ENCODE data around the gene ZNF774. TPM values are rescaled to one million over a fixed set of nuclear protein-coding genes. Genes with fewer than 3 reads are reported as not detected.
"Not testable (repeated sequence)": the region's sequence is repeated elsewhere in the genome, so short reads cannot be mapped to it uniquely, and the experiment has no call there.

Gene ZNF774
- total RNA-seq (2014; rRNA removed; shearing (Covaris generic)): 2.1 and 2.2 TPM in 2 replicates
- 0.96 and 2.8 TPM in 2 replicates for polyA plus RNA-seq (2015; cell fraction: cytosol; rRNA removed)
- polyA plus RNA-seq (2015; cell fraction: nucleus; rRNA removed): 1.6 and 2.8 TPM in 2 replicates

- DNase-seq (ENCODE audit: low read depth, low spot score): peak; percentile 95
- in situ Hi-C loops (cut with HindIII; ENCODE audit: low pct_unique_long_range_greater_than_20kb, low sequenced_read_pairs): no loop called here
Measured at GRCh38 chr15:90352107-90352893, at the start of gene ZNF774. TSS of gene ZNF774 (plus strand) at chr15:90352284. CDS start at chr15:90354661, 2,377 bp downstream.

DNA sequence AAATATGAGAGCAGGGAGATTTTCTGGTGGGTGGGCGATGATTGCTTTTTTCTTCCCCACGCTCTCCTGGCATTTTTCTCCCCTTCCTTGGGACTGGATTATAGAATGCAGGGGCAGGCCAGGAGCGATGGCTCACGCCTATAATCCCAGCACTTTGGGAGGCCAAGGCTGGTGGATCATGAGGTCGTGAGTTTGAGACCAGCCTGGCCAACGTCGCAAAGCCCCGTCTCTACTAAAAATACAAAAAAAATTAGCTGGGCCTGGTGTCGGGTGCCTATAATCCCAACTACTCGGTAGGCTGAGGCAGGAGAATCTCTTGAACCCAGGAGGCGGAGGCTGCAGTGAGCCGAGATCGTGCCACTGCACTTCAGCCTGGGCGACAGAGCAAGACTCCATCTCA lies 46.7 kb upstream of the ZNF774 start:
- in situ Hi-C loops (cut with HindIII; ENCODE audit: low pct_unique_long_range_greater_than_20kb, low sequenced_read_pairs); DNase-seq (ENCODE audit: low read depth, low spot score): not testable (repeated sequence)

- no peak for DNase-seq (ENCODE audit: low read depth, low spot score)
- in situ Hi-C loops (cut with HindIII; ENCODE audit: low pct_unique_long_range_greater_than_20kb, low sequenced_read_pairs): no loop called here
Measured at GRCh38 chr15:90305932-90306331, 46.2 kb upstream of the ZNF774 start.

DNA sequence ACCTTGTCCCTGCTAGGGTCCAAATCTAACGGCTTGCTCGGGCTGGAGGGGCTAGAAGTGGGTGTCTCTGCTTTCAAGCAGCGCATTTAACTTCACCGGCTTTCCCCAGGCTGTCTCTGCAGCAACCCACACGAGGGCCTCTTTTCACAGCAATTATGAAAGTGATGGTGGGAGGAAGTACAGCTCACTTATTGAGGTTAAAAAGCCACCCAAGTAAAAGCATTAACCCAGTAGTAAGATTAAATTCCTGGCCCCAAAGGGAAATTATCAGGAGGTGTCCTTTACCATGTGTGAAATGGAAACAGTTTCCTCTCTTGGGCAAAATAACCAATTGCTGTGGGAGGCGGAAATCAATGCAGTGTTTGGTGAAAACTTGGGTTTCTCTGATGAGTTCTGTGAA lies 45.5 kb upstream of the ZNF774 start:
- in situ Hi-C loops (cut with HindIII; ENCODE audit: low pct_unique_long_range_greater_than_20kb, low sequenced_read_pairs): no loop called here

DNA sequence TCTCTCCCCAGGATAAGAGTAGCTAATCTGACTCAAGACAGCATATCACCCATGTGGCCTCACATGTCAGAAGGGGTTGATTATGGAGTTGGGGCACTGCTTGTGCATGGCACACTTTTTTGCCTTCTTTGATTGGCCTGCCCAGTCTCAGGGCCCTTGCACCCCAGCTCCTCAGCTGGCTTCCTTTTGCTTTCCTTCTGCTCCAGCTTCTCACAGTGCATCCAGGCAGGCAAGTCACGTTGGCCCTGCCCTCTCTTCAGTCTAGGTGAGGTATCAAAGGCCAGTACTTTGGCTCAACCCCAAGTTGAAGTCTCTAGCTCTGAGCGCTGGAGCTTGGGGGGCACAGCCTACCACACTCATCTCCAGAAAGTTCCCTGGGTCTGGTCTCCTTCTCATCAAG lies 44.4 kb upstream of the ZNF774 start:
- in situ Hi-C loops (cut with HindIII; ENCODE audit: low pct_unique_long_range_greater_than_20kb, low sequenced_read_pairs): no loop called here
- DNase-seq (ENCODE audit: low read depth, low spot score): no peak

More for the DNA sequence above, 45.5 kb upstream of the ZNF774 start:
- no peak for DNase-seq (ENCODE audit: low read depth, low spot score)

DNA sequence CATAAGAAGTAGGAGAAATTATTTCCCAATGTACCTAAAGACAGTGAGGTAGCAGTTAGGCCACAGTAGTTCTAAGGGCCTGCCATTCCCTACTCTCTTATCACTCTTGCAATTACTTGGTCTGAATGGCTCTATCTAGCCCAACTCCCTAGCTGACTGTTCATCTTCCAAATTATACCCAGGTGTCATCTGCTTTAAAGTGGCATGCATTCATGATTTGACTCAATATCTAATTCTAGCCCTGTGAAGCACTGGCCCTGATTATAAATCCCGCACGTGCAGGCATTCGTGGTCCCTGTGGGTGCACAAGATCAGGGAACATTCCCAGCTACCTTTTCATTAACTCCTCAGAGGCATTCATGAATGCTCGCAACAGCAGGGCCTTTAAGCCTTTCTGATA lies 43.1 kb upstream of the ZNF774 start:
- DNase-seq (ENCODE audit: low read depth, low spot score): no peak
- in situ Hi-C loops (cut with HindIII; ENCODE audit: low pct_unique_long_range_greater_than_20kb, low sequenced_read_pairs): no loop called here

DNA sequence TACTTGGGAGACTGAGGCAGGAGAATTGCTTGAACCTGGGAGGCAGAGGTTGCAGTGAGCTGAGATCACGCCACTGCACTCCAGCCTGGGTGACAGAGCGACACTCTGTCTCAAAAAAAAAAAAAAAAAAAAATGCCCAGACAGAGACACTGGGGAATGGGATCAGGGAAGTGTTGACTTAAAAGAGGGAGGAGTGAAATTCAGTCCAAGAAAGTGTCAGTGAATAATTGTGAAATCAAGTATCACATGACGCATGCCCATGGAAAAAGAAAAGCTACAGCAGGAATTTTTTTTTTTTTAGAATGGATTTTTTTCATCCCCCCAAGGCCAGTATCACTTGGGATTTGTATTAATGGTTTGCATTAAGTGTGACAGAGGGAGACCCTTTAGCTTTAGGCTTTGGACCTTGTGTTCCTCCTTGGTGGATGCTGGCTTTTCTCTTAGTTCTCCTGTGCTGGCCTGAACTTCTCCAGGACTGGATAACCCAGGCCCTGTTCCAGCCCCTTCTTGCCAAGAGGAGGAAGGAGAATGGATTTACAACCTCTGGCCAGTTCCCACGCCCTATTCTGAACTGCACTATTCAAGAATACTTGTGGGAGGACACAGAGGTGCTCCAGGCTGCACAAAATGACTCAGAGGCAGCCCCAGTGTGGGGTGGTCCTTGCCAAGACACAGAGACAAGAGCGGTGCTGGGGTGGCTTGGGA lies 36.7 kb upstream of the ZNF774 start:
- DNase-seq (ENCODE audit: low read depth, low spot score): peak; percentile 33

DNA sequence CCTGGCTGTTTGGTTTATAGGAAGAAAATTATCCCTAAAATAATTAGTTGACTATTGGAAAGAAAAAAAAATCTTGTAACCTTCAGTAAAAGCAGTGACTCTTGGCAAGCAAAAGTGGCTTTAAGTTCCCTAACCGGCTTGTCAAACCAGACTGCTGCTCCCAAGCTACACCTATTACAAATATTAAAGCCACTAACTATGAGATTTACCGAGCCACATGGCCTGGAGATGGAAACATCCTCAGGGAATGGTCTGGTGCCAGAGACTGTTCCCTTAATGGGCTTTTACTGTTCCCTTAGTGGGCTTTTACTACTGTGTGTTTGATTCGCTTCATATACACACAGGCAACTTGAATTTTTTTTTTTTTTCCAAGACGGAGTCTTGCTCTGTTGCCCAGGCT lies 35.9 kb upstream of the ZNF774 start:
- no peak for DNase-seq (ENCODE audit: low read depth, low spot score)
- in situ Hi-C loops (cut with HindIII; ENCODE audit: low pct_unique_long_range_greater_than_20kb, low sequenced_read_pairs): no loop called here

More for the DNA sequence above, 36.7 kb upstream of the ZNF774 start:
- in situ Hi-C loops (cut with HindIII; ENCODE audit: low pct_unique_long_range_greater_than_20kb, low sequenced_read_pairs): no loop called here

DNA sequence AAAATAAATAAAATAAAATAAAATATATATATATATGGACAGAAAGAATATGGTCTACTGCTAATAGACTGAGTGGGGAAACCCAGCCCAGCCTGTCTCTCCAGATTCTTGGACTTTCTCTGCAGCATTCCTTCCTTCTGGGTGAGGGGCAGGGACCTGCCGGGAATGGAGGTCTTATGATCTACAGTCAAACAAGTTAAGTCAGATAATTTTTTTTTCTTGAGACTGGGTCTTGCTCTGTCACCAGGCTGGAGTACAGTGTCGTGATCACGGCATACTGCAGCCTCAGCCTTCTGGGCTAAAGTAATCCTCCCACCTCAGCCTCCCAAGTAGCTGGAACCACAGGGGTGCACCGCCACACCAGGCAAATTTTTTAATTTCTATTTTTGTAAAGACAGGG lies 33.5 kb upstream of the ZNF774 start:
- no peak for DNase-seq (ENCODE audit: low read depth, low spot score)
- in situ Hi-C loops (cut with HindIII; ENCODE audit: low pct_unique_long_range_greater_than_20kb, low sequenced_read_pairs): no loop called here

DNA sequence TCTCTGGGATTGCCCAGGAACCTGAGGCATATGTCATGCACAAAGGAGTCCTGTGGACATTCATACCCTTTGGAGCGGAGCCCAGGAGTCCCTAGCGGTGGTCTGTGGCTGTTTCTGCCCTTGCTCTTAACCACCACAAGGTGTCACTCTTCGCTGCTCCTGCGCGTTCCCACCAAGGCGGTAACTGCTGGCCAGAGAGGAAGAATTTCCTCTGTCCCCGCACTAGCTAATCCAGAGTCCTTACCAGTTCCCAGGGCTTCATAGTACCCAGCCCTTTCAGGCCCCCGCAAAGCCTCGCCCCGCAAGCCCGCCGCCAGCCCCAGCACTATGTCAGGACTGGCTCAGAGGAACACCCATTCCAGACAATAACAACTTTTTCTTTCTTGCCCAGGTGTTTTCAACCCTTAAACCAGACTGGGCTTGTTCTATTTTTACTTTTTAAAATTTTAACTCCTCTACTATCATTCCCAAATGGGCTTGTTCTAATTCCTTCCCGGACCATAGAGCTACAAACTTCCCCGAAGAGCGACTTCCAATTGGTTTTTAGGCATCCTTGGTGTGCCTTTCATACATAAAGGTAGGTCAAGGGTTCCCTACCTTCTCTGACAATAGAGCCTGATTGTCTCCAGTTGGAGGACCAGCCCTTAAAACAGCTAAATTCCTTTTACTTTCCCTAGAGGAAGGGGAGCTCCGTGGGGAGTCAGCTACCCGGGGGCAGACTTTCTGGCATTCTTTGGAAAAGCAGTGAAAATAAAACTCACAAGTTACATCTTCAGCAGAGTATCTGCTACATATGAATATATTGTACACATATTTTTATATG lies 31.8 kb upstream of the ZNF774 start:
- peak; percentile 94 for DNase-seq (ENCODE audit: low read depth, low spot score)
- in situ Hi-C loops (cut with HindIII; ENCODE audit: low pct_unique_long_range_greater_than_20kb, low sequenced_read_pairs): no loop called here

DNA sequence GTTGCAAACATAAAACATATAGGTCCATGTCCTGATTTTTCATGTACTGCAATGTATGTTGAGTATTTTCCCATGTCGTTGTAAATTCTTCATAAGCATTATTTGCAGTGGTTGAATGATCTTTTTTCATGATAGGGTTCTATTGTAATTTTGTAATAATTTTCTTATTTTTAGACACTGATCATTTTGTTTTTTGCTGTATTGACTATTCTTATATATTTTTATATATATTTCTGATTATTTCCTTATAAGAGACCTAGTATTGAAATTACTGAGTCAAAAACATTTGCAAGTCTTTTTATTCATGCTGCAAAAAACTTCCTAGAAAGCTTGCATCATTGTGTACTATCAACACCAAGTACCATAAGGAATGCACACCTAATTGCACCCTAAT lies 31.2 kb upstream of the ZNF774 start:
- in situ Hi-C loops (cut with HindIII; ENCODE audit: low pct_unique_long_range_greater_than_20kb, low sequenced_read_pairs): no loop called here
- no peak for DNase-seq (ENCODE audit: low read depth, low spot score)

DNA sequence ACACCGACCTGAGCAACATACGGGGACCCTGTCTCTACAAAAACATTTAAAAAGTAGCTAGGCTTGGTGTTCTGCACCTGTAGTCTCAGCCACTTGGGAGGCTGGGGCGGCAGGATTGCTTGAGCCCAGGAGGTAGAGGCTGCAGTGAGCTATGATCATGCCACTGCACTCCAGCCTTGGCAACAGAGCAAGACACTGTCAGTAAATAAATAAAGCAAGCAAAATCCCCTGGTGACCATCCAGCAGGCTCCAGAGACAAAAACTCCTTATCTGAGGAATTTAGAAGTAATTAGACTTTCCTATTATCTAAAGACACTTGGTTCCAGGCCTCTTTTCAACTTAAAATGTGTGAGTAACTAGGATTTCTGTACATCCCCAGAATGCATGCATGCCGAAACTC lies 29.5 kb upstream of the ZNF774 start:
- in situ Hi-C loops (cut with HindIII; ENCODE audit: low pct_unique_long_range_greater_than_20kb, low sequenced_read_pairs): no loop called here
- no peak for DNase-seq (ENCODE audit: low read depth, low spot score)

DNA sequence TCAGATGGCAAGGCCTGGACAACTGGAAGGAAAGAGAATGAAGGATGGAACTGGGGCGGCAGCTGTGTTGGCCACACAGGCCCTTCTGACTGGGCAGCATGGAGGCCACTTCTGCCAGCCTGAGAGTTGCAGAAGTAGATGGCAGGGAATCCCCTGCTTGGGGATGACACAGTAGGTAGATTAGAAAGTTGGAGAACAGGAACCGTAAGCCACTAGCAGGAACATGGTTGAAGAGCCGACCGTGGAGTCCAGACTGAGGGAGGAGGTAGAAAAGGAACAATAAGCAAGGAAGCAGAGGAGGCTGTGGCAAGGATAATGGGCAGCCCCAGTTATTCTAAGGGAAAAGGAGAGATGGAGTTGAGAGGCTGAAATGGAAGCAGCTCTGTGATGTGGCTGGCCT lies 26.4 kb upstream of the ZNF774 start:
- in situ Hi-C loops (cut with HindIII; ENCODE audit: low pct_unique_long_range_greater_than_20kb, low sequenced_read_pairs): no loop called here
- no peak for DNase-seq (ENCODE audit: low read depth, low spot score)

- in situ Hi-C loops (cut with HindIII; ENCODE audit: low pct_unique_long_range_greater_than_20kb, low sequenced_read_pairs): no loop called here
- DNase-seq (ENCODE audit: low read depth, low spot score): no peak
Measured at GRCh38 chr15:90326441-90326840, 25.6 kb upstream of the ZNF774 start.

GRCh38 chr15:90327311-90327710 lies 24.8 kb upstream of the ZNF774 start:
- no peak for DNase-seq (ENCODE audit: low read depth, low spot score)
- in situ Hi-C loops (cut with HindIII; ENCODE audit: low pct_unique_long_range_greater_than_20kb, low sequenced_read_pairs): no loop called here

DNA sequence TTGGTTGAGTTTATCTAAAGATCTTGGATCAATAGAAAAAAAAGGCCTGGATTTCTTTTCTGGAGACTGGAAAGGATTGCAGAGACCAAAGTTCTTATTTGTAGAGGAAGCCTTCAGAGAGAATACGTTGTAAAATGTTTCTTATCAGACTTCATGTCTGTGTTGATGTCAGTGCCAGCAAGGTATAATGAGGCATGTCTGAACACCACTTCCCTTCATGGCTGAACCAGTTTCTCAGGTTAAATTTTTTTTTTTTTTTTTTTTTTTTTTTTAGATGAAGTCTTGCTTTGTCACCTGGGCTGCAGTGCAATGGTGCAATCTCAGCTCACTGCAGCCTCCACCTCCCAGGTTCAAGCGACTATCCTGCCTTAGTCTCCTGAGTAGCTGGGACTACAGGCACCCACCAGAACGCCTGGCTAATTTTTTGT lies 17.8 kb upstream of the ZNF774 start:
- in situ Hi-C loops (cut with HindIII; ENCODE audit: low pct_unique_long_range_greater_than_20kb, low sequenced_read_pairs): no loop called here

GRCh38 chr15:90336705-90337141 lies 15.4 kb upstream of the ZNF774 start:
- no peak for DNase-seq (ENCODE audit: low read depth, low spot score)
- in situ Hi-C loops (cut with HindIII; ENCODE audit: low pct_unique_long_range_greater_than_20kb, low sequenced_read_pairs): no loop called here

More for the DNA sequence above, 17.8 kb upstream of the ZNF774 start:
- no peak for DNase-seq (ENCODE audit: low read depth, low spot score)

GRCh38 chr15:90337256-90337655 lies 14.8 kb upstream of the ZNF774 start:
- in situ Hi-C loops (cut with HindIII; ENCODE audit: low pct_unique_long_range_greater_than_20kb, low sequenced_read_pairs): no loop called here

More at GRCh38 chr15:90337256-90337655, 14.8 kb upstream of the ZNF774 start:
- no peak for DNase-seq (ENCODE audit: low read depth, low spot score)

All from SK-MEL-5 (cell line).